IMR-90 (cell line): Measurements from ENCODE around the gene CTRL. TPM values are rescaled to one million over a fixed set of nuclear protein-coding genes. Genes with fewer than 3 reads are reported as not detected.
"Not testable (repeated sequence)": the region's sequence is repeated elsewhere in the genome, so short reads cannot be mapped to it uniquely, and the experiment has no call there.

Experiments
- ATAC-seq: fragments of 200-7000 bp; cut with Tn5 transposase; 2 replicates; pipeline ENCODE4 v1.9.1; 2020; ENCODE audit warnings: low read depth, mild to moderate bottlenecking, moderate library complexity
- BruUV-seq: library from RNA; stranded (reverse); fragments of 400-500 nt; replicated peaks from 2 replicates; lab custom pipeline; 2021; lab: Mats Ljungman, UMichigan
- CTCF ChIA-PET: fragments of 300-600 bp; formaldehyde crosslinking; extraction: SDS; loops from one replicate; lab custom pipeline; 2021; ENCODE audit warnings: antibody characterized with exemption; lab: Yijun Ruan, JAX
- POLR2A ChIA-PET: fragments of 300-600 bp; sonication (Branson Sonifier 250); formaldehyde crosslinking; loops from one replicate; lab custom pipeline; 2022; ENCODE audit warnings: antibody characterized with exemption; ENCODE audit not compliant: unreplicated experiment; lab: Charles Lee
- DNase-seq: peaks from one replicate; pipeline ENCODE4 v3.0.0; 2013
- H2AFZ ChIP-seq: replicated peaks from 2 replicates; pipeline ENCODE3; 2013; ENCODE audit warnings: low read length, mild to moderate bottlenecking; ENCODE audit not compliant: poor library complexity
- H2AK5ac ChIP-seq: 2 replicates; pipeline ENCODE4 v1.6.1; 2013; ENCODE audit warnings: low read depth, low read length, inconsistent platforms
- H2AK9ac ChIP-seq: replicated peaks from 2 replicates; pipeline ENCODE3; 2013; ENCODE audit warnings: mild to moderate bottlenecking, low read depth, low read length, moderate library complexity; ENCODE audit not compliant: poor library complexity
- H2BK120ac ChIP-seq: 2 replicates; pipeline ENCODE4 v1.6.1; 2013; ENCODE audit warnings: low read depth, low read length, inconsistent platforms
- H2BK15ac ChIP-seq: 3 replicates; pipeline ENCODE4 v1.6.1; 2013; ENCODE audit warnings: low read depth, low read length, inconsistent platforms
- H2BK20ac ChIP-seq: 2 replicates; pipeline ENCODE4 v1.6.1; 2013; ENCODE audit warnings: low read depth, mild to moderate bottlenecking, inconsistent platforms, low read length, moderate library complexity
- H2BK5ac ChIP-seq: 2 replicates; pipeline ENCODE4 v1.6.1; 2013; ENCODE audit warnings: mild to moderate bottlenecking, low read depth, low read length, inconsistent platforms; ENCODE audit not compliant: poor library complexity, severe bottlenecking
- H3K14ac ChIP-seq: replicated peaks from 2 replicates; pipeline ENCODE4 v1.6.1; 2013; ENCODE audit warnings: low read depth, low read length, inconsistent platforms
- H3K18ac ChIP-seq: 2 replicates; pipeline ENCODE4 v1.6.1; 2013; ENCODE audit warnings: low read depth, low read length, control low read depth
- H3K23ac ChIP-seq: 2 replicates; pipeline ENCODE4 v1.6.1; 2013; ENCODE audit warnings: low read depth, low read length, inconsistent platforms
- H3K27ac ChIP-seq: 2 replicates; pipeline ENCODE4 v1.5.1; 2013; ENCODE audit warnings: mild to moderate bottlenecking, control low read depth, low read length; ENCODE audit not compliant: insufficient read depth
- H3K27me3 ChIP-seq: 2 replicates; pipeline ENCODE4 v1.6.1; 2013; ENCODE audit warnings: low read length; ENCODE audit not compliant: control insufficient read depth, insufficient read depth
- H3K36me3 ChIP-seq: 2 replicates; pipeline ENCODE4 v1.6.1; 2013; ENCODE audit warnings: low read length, mixed read lengths; ENCODE audit not compliant: control insufficient read depth, insufficient read depth
- H3K4ac ChIP-seq: 2 replicates; pipeline ENCODE4 v1.6.1; 2013; ENCODE audit warnings: low read depth, low read length, inconsistent platforms
- H3K4me1 ChIP-seq: 2 replicates; pipeline ENCODE4 v1.6.1; 2013; ENCODE audit warnings: low read length, mixed read lengths; ENCODE audit not compliant: control insufficient read depth, insufficient read depth
- H3K4me2 ChIP-seq: 2 replicates; pipeline ENCODE4 v1.6.1; 2013; ENCODE audit warnings: low read depth, mild to moderate bottlenecking, control low read depth, low read length, moderate library complexity
- H3K4me3 ChIP-seq: 2 replicates; pipeline ENCODE4 v1.5.1; 2013; ENCODE audit warnings: low read depth, mild to moderate bottlenecking, control low read depth, low read length, moderate library complexity; ENCODE audit not compliant: insufficient read depth
- H3K56ac ChIP-seq: 2 replicates; pipeline ENCODE4 v1.6.1; 2013; ENCODE audit warnings: low read length, inconsistent platforms; ENCODE audit not compliant: insufficient read depth; ENCODE audit errors: extremely low read depth
- H3K79me1 ChIP-seq, 2 experiments: 2 replicates each; pipeline ENCODE4 v1.6.1; 2013; ENCODE audit warnings: low read length in 2 of 2, inconsistent platforms in 1 of 2, low read depth in 1 of 2
- H3K9ac ChIP-seq: 2 replicates; pipeline ENCODE4 v1.6.1; 2013; ENCODE audit warnings: low read depth, low read length, control low read depth
- H3K9me1 ChIP-seq: 2 replicates; pipeline ENCODE4 v1.6.1; 2013; ENCODE audit warnings: low read length, inconsistent platforms; ENCODE audit not compliant: insufficient read depth
- H3K9me3 ChIP-seq: 2 replicates; pipeline ENCODE4 v1.6.1; 2013; ENCODE audit warnings: low read length; ENCODE audit not compliant: control insufficient read depth, insufficient read depth
- H4K20me1 ChIP-seq: 2 replicates; pipeline ENCODE4 v1.6.1; 2013; ENCODE audit warnings: low read length, inconsistent platforms; ENCODE audit not compliant: insufficient read depth
- H4K5ac ChIP-seq: 2 replicates; pipeline ENCODE4 v1.6.1; 2013; ENCODE audit warnings: mild to moderate bottlenecking, low read depth, low read length, control low read depth
- H4K8ac ChIP-seq, 2 experiments: 2 replicates each; pipeline ENCODE4 v1.6.1; 2013; ENCODE audit warnings: low read depth in 2 of 2, low read length in 2 of 2, control low read depth in 1 of 2, inconsistent platforms in 1 of 2
- H4K91ac ChIP-seq: 2 replicates; pipeline ENCODE4 v1.6.1; 2013; ENCODE audit warnings: low read depth, low read length, inconsistent platforms; ENCODE audit not compliant: insufficient read depth
- WGBS, 2 experiments: methylation state at CpG; one replicate each; pipeline versions ENCODE4 v1.1.5 to v1.1.7; 2013; ENCODE audit warnings: missing lambda C conversion rate in 2 of 2; ENCODE audit not compliant: insufficient read length in 1 of 2; ENCODE audit errors: extremely low coverage in 2 of 2; 5-methylcytosine and 5-hydroxymethylcytosine counted together
- dilution Hi-C: fragments of 300-500 bp; cut with HindIII; formaldehyde crosslinking; loops from one replicate; pipeline ENCODE4 v1.14.3; 2018; ENCODE audit warnings: low sequenced_read_pairs; ENCODE audit not compliant: unreplicated experiment
- in situ Hi-C: fragments of 300-500 bp; cut with MboI; formaldehyde crosslinking; loops from 3 replicates; pipeline ENCODE4 v1.14.3; 2019; ENCODE audit warnings: low sequenced_read_pairs, inconsistent platforms, mixed read lengths
- intact Hi-C: fragments of 100-400 bp; cut with micrococcal nuclease; formaldehyde crosslinking; loops from 2 replicates; pipeline ENCODE4 v1.10.0; 2022
- polyA plus RNA-seq, 3 experiments: library from polyadenylated mRNA; depleted of rRNA; stranded (reverse); fragments of >200 nt; gene quantifications; 2 replicates each; pipeline ENCODE4 v1.2.3, GENCODE V29; 2012; ENCODE audit warnings: low replicate concordance in 1 of 3
- total RNA-seq: library from RNA; depleted of rRNA; stranded (reverse); fragments of >200 nt; gene quantifications from 2 replicates; pipeline ENCODE4 v1.2.3, GENCODE V29; 2012

The CTRL gene
- total and polyA plus RNA-seq, 2 of the 4 experiments (the other 2 are of a cell fraction) = 0.18 to 1.1 TPM

GRCh38 chr16:67972285-67972684, 40.6 kb upstream of the CTRL start:
- H3K4ac ChIP-seq, H4K8ac ChIP-seq, BruUV-seq, H2BK5ac ChIP-seq, H3K56ac ChIP-seq, H3K9me3 ChIP-seq, H2BK15ac ChIP-seq, H2AFZ ChIP-seq, H3K4me2 ChIP-seq, H3K4me1 ChIP-seq, CTCF ChIA-PET, H2AK5ac ChIP-seq, H3K14ac ChIP-seq, H3K23ac ChIP-seq, H3K9me1 ChIP-seq, H4K91ac ChIP-seq, H3K18ac ChIP-seq, intact Hi-C loops, H3K9ac ChIP-seq, H3K27ac ChIP-seq, H3K36me3 ChIP-seq, H4K20me1 ChIP-seq, in situ Hi-C loops, H2AK9ac ChIP-seq, DNase-seq, dilution Hi-C loops, H2BK120ac ChIP-seq, POLR2A ChIA-PET, H2BK20ac ChIP-seq, ATAC-seq, H4K5ac ChIP-seq, H3K4me3 ChIP-seq: not testable (repeated sequence)
- H3K27me3 ChIP-seq = peaks cover 13% of the 10 kb centered on the region
- 96% methylated on average over 3 of the region's 7 CpGs; no CpG with 5 or more reads in 1 of the 2 experiments for WGBS, 2 experiments
- H3K79me1 ChIP-seq = peaks cover 0 to 10% of the 10 kb centered on the region in 2 experiments; a peak in 2 of 4 replicates
